Measurements from ENCODE around the gene RBM33. TPM values are rescaled to one million over a fixed set of nuclear protein-coding genes. Genes with fewer than 3 reads are reported as not detected.
A peak's percentile ranks its signal among the peaks of the same experiment; 100 is the strongest.
"Not testable (repeated sequence)": the region's sequence is repeated elsewhere in the genome, so short reads cannot be mapped to it uniquely, and the experiment has no call there.

The RBM33 gene
- total RNA-seq, 2 donors from 2014 or later: 74.7 to 76.1 TPM

DNA sequence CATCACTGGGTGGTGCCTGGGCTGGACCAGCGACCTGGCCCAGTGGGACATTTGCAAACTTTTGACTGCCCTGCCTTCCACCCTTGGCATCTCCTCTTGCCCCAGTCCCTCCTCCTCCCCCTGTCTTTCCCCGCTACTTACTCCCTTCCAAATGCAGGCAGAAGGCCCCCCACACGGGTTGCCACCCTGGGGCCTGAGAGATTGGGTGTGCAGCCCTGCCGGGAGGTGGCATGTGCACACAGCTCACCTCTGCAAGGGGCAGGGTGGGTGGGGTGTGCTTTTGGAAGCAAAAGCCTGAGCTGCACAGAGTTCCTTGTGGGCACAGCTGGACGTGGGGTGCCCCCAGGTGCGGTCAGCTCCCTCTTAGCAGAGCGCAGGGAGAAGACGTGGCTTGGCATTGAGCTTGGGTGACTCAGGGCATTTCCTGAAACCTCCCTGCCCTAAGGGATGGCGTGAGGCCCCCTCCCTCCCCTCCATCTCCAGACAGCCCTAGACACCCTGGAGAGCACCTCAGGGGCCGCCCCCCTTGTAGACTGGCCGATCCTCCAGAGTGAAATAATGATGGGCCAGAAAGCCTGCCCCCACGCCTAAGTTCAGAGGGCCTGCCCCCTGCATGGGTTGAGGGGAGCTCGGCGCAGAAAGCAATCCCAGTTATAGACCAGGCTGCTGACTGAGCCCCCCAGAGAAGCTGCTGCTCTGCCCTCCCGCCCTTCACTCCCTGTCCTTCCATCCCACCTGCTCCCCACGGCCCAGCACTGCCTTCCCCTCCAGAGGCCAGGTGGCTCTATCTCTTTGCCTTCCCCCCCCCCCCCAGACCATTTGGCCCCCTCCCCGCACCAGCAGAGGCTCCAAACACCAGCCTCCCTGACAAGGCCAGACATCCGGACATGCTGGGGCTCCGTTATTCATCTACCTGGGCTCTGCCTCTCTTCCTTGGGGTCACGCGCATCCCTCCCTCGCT is 170.1 kb downstream of the RBM33 start:
- Mint-ChIP-seq H3K9me3 (no peaks in the 10 kb centered on the region), H3K27ac (no peak overlapping the region), H3K36me3 (peaks cover 0 to 4% of the 10 kb centered on the region in 2 donors)
- ATAC-seq: peak; percentile 6 to 16
- DNase-seq (ENCODE audit: low spot score in 2 of 2): no peak

DNA sequence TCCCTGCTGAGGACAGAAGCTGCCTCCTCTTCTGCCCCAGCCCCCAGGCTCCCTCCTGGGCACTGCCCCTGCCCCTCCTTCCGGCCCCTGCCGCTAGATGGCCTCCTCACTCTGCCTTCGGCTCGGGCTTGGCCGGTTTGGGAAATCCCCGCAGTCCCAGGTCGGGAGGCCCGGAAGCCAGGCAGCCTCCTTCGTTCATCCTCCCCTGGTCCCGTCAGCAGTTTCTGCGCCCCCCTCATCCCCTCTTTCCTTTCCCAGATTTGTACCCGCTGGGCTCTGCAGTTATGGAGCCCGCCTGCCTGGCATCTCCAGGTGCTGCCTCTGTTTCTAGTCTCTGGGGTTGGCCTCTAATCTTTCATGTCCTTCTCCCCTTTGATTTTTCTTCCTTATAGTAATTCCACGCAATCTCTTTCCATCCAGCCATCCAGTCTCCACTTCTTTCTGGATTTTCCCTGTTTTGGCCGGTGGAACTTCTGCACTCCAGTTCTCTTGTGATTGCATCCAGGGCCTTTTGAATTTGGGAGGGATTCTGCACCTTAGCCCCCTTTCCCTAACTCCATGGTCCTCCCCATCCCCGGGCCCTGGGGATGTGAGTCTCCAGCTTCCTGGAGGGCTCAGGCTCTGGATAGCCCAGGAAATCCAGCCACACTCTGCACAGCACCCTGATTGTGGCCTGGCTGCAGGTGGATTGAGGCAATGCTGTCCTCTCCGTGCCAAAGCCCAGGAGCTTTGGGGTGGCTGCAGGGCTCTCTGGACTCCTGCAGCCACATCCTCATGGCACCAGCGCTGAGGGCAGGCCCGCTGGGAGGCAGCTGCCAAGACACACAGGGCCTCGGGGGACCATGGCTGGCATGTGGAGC is 171.1 kb downstream of the RBM33 start:
- ATAC-seq (peak; percentile 88 to 91), DNase-seq (ENCODE audit: low spot score in 2 of 2) (peak; percentile 70 to 82)
- H3K27ac Mint-ChIP-seq: no peak overlapping the region
- H3K36me3 Mint-ChIP-seq: peaks cover 0 to 4% of the 10 kb centered on the region in 2 donors
- no peaks in the 10 kb centered on the region for H3K9me3 Mint-ChIP-seq

DNA sequence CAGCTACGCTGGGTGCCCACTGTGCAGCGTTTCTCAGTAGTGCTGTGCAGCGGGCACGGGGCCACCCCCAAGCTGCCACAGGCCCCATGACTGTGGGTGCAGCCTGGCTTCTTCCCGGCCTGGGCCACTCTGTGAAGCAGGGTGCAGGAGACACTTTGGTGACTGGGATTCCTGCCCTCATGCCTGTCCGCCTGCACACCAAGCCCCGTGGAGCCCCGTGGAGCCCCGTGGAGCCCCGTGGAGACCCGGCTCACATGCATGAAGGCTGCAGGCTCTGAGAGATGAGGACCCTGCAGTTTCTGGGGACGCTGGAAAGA is 171.7 kb downstream of the RBM33 start:
- Mint-ChIP-seq H3K27ac (no peak overlapping the region), H3K36me3 (peaks cover 0 to 4% of the 10 kb centered on the region in 2 donors), H3K9me3 (no peaks in the 10 kb centered on the region)
- DNase-seq (ENCODE audit: low spot score in 2 of 2) (no peak), ATAC-seq (no peak)

DNA sequence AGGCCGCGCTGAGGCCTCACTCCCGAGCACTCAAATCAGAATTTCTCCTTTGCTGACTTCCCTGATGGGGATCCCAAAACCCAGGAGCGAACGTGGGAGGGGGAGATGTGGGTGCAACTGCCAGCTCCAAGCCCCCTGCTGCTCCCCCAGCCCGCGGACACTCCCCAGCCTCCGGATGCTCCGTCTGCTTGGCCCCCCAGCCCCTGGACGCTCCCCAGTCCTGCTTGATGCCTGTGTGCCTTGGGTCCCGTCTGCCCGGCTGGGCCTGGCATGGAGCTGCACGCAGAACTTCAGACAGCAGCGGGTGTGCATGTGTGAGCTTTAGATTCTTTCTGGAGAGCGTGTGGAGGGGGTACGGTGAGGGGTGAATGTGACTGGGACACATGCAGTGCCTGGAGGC is 172.5 kb downstream of the RBM33 start:
- H3K9me3 Mint-ChIP-seq: no peaks in the 10 kb centered on the region
- ATAC-seq: no peak
- H3K27ac Mint-ChIP-seq: no peak overlapping the region
- no peak for DNase-seq (ENCODE audit: low spot score in 2 of 2)
- peaks cover 0 to 4% of the 10 kb centered on the region in 2 donors for H3K36me3 Mint-ChIP-seq

DNA sequence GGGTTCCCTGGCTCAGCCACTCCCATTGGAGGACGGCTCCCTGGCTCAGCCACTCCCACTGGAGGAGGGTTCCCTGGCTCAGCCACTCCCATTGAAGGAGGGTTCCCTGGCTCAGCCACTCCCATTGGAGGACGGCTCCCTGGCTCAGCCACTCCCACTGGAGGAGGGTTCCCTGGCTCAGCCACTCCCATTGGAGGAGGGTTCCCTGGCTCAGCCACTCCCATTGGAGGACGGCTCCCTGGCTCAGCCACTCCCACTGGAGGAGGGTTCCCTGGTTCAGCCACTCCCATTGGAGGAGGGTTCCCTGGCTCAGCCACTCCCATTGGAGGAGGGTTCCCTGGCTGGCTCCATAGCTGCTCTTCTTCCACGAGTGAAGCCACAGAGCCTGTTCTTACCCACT is 173.1 kb downstream of the RBM33 start:
- not testable (repeated sequence) for H3K36me3 Mint-ChIP-seq; H3K27ac Mint-ChIP-seq; H3K9me3 Mint-ChIP-seq; DNase-seq (ENCODE audit: low spot score in 2 of 2); ATAC-seq

DNA sequence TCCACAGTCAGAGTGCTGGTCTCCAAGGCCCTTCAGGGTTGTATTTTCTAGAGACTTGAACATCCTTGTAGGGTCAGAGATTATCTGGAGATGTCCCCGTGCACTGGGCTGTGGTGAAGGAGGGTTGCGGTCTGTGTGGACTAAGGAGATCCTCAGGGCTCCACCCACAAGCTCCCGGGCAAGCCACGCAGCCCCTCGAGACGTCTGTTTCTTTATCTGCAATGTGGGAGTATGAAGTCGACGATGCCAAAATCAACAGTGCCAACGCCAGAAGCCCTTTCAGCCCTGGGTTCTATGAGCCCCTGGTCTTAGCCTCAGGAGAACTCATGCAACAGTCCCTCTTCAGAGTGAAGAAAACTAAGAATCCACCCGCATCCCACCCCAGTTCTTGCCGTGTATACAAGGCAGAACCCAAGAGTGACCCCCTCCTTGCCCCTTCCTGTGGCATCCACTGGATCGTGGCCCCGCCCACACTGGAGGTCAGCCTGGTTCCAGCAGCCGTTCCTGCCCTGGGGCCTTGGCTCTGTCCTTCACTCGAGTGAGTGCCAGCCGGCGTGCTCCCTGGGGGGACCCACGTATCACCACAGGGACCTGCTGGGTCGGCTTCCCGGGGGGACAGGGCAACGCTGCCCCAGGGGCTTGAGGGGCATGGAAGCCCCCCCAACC is 173.8 kb downstream of the RBM33 start:
- no peak overlapping the region for H3K27ac Mint-ChIP-seq
- H3K36me3 Mint-ChIP-seq: no peaks in the 10 kb centered on the region
- no peaks in the 10 kb centered on the region for H3K9me3 Mint-ChIP-seq
- ATAC-seq: no peak
- DNase-seq (ENCODE audit: low spot score in 2 of 2): no peak

DNA sequence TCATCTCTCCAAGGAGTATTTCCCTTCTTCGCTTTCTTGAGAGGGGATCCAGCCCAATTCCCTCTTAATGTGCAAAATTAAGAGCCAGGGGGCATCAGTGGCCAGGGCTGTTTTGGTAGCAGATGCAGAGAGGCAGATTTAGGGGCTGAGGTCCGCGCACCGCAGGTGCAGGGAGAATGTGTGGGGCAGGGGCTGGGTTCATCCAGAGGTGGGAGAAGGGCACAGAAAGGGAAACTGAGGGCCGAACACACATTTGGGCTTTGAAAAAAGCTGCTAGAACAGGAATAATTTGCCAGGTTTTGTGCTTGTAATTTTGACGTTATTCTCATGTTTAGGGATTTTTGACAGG is 174.3 kb downstream of the RBM33 start:
- Mint-ChIP-seq H3K27ac (no peak overlapping the region), H3K36me3 (no peaks in the 10 kb centered on the region), H3K9me3 (no peaks in the 10 kb centered on the region)
- ATAC-seq (no peak), DNase-seq (ENCODE audit: low spot score in 2 of 2) (no peak)

DNA sequence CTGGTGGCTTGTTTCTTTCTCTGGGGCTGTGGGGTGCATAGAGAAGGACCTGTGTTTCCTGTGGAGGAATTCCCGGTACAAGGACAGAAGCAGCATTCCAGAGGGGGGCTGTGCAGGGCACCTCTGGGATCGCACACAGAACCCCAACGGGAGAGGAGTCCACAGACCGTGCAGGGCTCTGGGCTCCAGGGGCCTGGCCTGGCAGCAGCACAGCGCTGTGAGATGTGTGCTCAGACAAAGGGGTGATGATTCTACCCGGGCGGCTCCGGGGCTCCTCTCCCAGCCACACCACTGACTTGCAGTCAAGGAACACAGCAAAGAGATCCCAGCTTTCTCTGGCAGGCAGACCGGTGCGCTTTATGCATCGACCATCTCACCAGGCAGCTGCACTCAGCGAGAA is 174.7 kb downstream of the RBM33 start:
- H3K9me3 Mint-ChIP-seq: no peaks in the 10 kb centered on the region
- no peak overlapping the region for H3K27ac Mint-ChIP-seq
- ATAC-seq (no peak), DNase-seq (ENCODE audit: low spot score in 2 of 2) (no peak)
- no peaks in the 10 kb centered on the region for H3K36me3 Mint-ChIP-seq

DNA sequence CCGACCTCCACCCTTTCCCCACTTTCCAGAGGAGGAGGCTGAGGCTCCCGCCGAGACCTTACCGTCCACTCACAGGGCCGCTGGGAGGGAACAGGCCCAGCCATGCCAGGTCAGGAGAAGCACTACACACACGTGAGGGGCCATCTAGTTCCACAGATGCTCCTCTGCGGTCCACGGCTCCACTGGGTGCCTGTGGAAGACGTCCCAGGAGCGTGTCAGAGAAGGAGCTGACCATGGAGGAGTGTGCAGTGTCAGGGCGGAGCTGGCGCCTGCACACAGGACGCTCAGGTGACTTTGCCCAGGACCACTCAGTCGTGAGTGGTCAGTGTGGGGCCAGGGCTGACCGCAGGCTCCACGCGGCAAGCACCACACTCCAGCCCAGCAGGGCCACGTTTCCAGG is 175.8 kb downstream of the RBM33 start:
- no peak for ATAC-seq
- Mint-ChIP-seq H3K36me3 (no peaks in the 10 kb centered on the region), H3K9me3 (no peaks in the 10 kb centered on the region), H3K27ac (no peak overlapping the region)
- no peak for DNase-seq (ENCODE audit: low spot score in 2 of 2)

DNA sequence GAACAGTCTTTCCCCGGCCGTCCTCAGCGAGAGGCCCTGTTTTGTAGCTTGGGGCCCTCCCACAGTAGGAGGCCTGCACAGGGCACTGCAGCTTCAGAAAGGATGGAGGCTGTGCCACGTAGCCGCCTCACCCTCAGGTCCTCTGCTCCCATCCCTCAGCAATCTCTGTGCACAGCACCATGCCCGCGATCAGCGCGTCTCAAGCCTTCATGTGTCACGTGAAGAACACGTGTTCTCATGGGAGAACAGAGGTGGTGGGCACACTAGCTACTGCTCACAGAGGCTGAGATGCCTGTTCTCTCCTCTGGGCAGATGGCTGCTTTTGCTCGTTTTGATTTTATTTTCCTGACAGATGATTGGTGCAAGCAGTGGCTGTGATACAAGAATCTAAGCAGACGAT is 176.3 kb downstream of the RBM33 start:
- Mint-ChIP-seq H3K27ac (no peak overlapping the region), H3K36me3 (no peaks in the 10 kb centered on the region), H3K9me3 (no peaks in the 10 kb centered on the region)
- DNase-seq (ENCODE audit: low spot score in 2 of 2): no peak
- no peak for ATAC-seq

DNA sequence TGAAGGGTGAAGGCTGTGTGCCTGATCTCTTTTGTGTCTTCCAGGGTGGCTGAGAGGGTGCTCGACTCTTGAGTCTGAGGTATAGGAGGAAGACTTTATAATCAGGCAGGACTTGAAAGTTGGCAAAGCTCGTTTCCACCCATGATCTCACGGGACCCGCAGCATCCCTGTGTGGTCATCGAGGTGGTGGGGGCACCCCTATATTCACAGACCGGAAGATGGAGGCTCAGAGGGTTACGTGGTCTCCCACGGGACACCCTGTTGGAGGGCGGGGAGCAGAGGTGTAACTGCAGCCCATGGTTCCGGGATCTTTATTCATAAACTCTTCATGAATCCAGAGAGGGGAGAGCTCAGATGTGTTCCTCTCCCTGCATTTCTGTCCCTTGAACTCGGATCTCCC is 177.4 kb downstream of the RBM33 start:
- H3K36me3 Mint-ChIP-seq: no peaks in the 10 kb centered on the region
- no peak overlapping the region for H3K27ac Mint-ChIP-seq
- H3K9me3 Mint-ChIP-seq: no peaks in the 10 kb centered on the region
- no peak for DNase-seq (ENCODE audit: low spot score in 2 of 2)
- no peak for ATAC-seq

DNA sequence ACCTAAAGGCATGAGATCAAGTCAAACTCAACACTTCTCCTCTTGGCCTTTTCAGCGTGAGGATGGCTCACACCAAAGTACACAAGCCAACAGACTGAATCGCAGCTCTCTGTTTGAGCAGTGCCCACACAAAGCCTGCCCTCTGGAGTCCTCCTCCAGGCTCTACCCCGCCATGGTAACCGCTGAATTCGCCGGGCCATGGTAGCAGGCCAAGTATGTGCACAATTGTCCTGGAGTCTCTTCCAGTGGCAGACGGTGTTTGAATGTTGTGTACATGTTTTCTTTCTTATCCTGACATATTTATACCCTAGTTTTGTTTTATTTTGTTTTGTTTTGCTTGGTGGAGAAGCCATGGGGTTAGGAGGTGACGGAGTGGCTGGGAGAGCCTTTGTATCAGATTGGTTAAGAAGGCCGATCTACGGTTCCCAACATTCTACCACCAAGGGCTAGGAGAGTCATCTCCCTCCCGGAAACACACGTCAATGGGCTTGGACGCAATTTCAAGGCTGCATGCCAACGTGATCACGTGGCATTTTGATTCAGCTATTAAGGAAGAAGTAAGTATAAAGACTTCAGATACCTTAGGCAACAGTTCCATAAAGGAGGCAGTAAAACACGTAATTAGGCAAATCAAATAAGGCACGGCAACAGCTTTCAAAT is 179.9 kb downstream of the RBM33 start:
- DNase-seq (ENCODE audit: low spot score in 2 of 2) (no peak), ATAC-seq (no peak)
- Mint-ChIP-seq H3K36me3 (no peaks in the 10 kb centered on the region), H3K9me3 (no peaks in the 10 kb centered on the region), H3K27ac (no peak overlapping the region)

DNA sequence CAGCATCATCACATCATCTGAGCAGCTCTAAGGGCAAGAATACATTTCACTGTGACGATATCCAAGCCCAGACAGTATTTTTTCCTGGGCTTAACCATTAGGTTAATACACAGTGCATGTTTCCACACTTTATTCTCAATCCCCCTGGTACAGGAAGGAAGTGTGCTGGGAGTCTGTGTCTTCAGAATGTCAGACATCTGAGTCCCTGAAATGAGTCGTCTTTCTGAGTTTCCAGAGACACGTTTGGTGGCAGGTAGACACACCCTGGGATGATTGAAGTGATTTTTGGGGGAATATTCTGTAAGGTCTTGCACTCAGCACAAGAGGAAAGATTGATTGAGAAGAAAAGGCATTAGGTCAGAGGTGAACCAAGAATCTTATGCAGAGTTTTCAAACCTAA is 180.9 kb downstream of the RBM33 start:
- Mint-ChIP-seq H3K27ac (no peak overlapping the region), H3K9me3 (no peaks in the 10 kb centered on the region), H3K36me3 (no peaks in the 10 kb centered on the region)
- ATAC-seq (no peak), DNase-seq (ENCODE audit: low spot score in 2 of 2) (no peak)

DNA sequence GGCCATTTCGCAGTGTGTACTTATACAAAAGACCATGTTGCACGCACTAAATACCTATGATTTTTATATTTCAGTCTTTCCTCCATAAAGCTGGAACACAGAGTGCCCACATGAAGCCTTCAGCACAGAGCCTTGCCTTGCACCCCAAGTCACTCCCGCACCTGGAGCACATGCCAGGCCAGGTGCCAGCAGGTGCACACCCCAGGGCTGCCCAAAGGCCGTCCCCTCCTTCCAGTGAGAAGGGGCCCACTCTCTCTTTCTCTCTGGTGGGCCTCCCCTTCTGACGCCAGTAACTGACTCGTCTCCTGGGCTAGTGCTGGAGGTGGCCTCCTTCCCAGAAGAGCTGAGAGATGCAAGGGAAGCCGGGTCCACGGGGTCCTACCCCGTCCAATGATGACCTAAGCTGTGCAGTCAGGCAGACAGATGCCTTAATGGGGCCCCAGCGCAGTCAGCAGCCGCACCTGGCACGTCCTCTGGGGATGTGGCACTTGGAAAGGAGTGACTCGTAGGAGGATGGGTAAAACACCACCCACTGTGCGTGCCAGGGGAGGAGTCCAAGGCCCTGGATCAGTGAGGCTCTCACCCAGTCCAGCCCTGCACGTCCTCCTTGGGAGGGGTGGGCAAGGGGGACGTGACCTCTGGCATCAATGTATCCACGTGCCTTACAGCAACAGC is 185.5 kb downstream of the RBM33 start:
- no peak for DNase-seq (ENCODE audit: low spot score in 2 of 2)
- no peak for ATAC-seq
- Mint-ChIP-seq H3K9me3 (no peaks in the 10 kb centered on the region), H3K27ac (no peak overlapping the region), H3K36me3 (no peaks in the 10 kb centered on the region)
